HepG2 (cell line): ENCODE data around the gene TRIM7. TPM values are rescaled to one million over a fixed set of nuclear protein-coding genes. Genes with fewer than 3 reads are reported as not detected.

Experiments
- EED ChIP-seq: sonication (generic); formaldehyde crosslinking; IDR thresholded peaks from 2 replicates; pipeline ENCODE4 v1.5.0; 2020; ENCODE audit warnings: mild to moderate bottlenecking, missing genetic modification reagents
- GATAD1 ChIP-seq: IDR thresholded peaks from 2 replicates; pipeline ENCODE4 v1.6.1; 2016; ENCODE audit warnings: missing genetic modification reagents, missing compliant biosample characterization
- KDM5B ChIP-seq: sonication (generic); formaldehyde crosslinking; IDR thresholded peaks from 2 replicates; pipeline ENCODE4 v1.4.0; 2020; ENCODE audit warnings: missing genetic modification reagents, mild to moderate bottlenecking, borderline replicate concordance
- MYC ChIP-seq: sonication (generic); formaldehyde crosslinking; IDR thresholded peaks from 2 replicates; pipeline ENCODE4 v1.9.0; 2021; ENCODE audit warnings: missing genetic modification reagents, borderline replicate concordance
- PLSCR1 ChIP-seq: sonication (generic); formaldehyde crosslinking; IDR thresholded peaks from 2 replicates; pipeline ENCODE4 v1.5.0; 2020; ENCODE audit warnings: missing genetic modification reagents, mild to moderate bottlenecking, borderline replicate concordance
- PRMT3 ChIP-seq: sonication (generic); formaldehyde crosslinking; IDR thresholded peaks from 2 replicates; pipeline ENCODE4 v1.8.1; 2022; ENCODE audit warnings: low read depth, mild to moderate bottlenecking, moderate library complexity, missing genetic modification reagents, borderline replicate concordance
- SETDB1 ChIP-seq: sonication (generic); formaldehyde crosslinking; IDR thresholded peaks from 2 replicates; pipeline ENCODE4 v1.5.1; 2020; ENCODE audit warnings: missing genetic modification reagents, mild to moderate bottlenecking, borderline replicate concordance
- TFDP1 ChIP-seq: IDR thresholded peaks from 2 replicates; pipeline ENCODE4 v1.6.1; 2016; ENCODE audit warnings: missing compliant biosample characterization, missing genetic modification reagents, borderline replicate concordance
- TFDP2 ChIP-seq: sonication (generic); formaldehyde crosslinking; IDR thresholded peaks from 2 replicates; pipeline ENCODE4 v1.4.0; 2020; ENCODE audit warnings: missing genetic modification reagents
- U2AF1 ChIP-seq: fragments of 200-400 bp; formaldehyde crosslinking; optimal IDR thresholded peaks from 2 replicates; pipeline ENCODE3; 2017; ENCODE audit warnings: mild to moderate bottlenecking, low read depth, low read length
- ZNF552 ChIP-seq: sonication (generic); formaldehyde crosslinking; IDR thresholded peaks from 2 replicates; pipeline ENCODE4 v1.9.0; 2022; ENCODE audit warnings: missing genetic modification reagents, mild to moderate bottlenecking, borderline replicate concordance
- ZNF713 ChIP-seq: sonication (generic); formaldehyde crosslinking; IDR thresholded peaks from 2 replicates; pipeline ENCODE4 v1.4.0; 2020; ENCODE audit warnings: mild to moderate bottlenecking, missing genetic modification reagents
- ZNF781 ChIP-seq: sonication (generic); formaldehyde crosslinking; IDR thresholded peaks from 2 replicates; pipeline ENCODE4 v1.5.1; 2020; ENCODE audit warnings: borderline replicate concordance, mild to moderate bottlenecking, missing genetic modification reagents; ENCODE audit errors: not compliant biosample characterization
- ZNF839 ChIP-seq: sonication (generic); formaldehyde crosslinking; IDR thresholded peaks from 2 replicates; pipeline ENCODE4 v1.4.0; 2020; ENCODE audit warnings: missing genetic modification reagents, mild to moderate bottlenecking, borderline replicate concordance
- polyA plus RNA-seq, 8 experiments: library from polyadenylated mRNA; depleted of rRNA in 3 of 8; stranded (reverse) in 7 of 8; unstranded in 1 of 8; fragments of >200 nt; fragmentation: Illumina TruSeq in 4 of 8; extraction: Trizol in 4 of 8; gene quantifications; 2 replicates each; pipeline versions ENCODE4 v1.2.1 to v1.2.3, GENCODE V29; 2011 to 2016; ENCODE audit warnings: low read depth in 4 of 8, missing spikeins in 1 of 8, mixed read lengths in 1 of 8; ENCODE audit not compliant: insufficient read depth in 1 of 8
- total RNA-seq, 5 experiments: library from RNA; depleted of rRNA; stranded (reverse); fragments of >200 nt; fragmentation: Illumina TruSeq; extraction: Trizol; gene quantifications; 2 replicates each; pipeline ENCODE4 v1.2.3, GENCODE V29; 2016; ENCODE audit warnings: low read depth in 1 of 5
- TF ChIP-seq, protein P1 (sequence below): sonication (generic); formaldehyde crosslinking; IDR thresholded peaks from 2 replicates; pipeline ENCODE4 v1.8.0; 2022; ENCODE audit warnings: missing genetic modification reagents, mild to moderate bottlenecking, inconsistent platforms, borderline replicate concordance
- TF ChIP-seq, protein P2 (sequence below): sonication (generic); formaldehyde crosslinking; IDR thresholded peaks from 2 replicates; pipeline ENCODE4 v1.4.0; 2020; ENCODE audit warnings: low read depth, missing genetic modification reagents

Gene TRIM7
- total and polyA plus RNA-seq, 2 of the 13 experiments (the other 11 are each of a cell fraction or from before 2014, with no cell fraction given), result 0.13 TPM; not detected in 1

GRCh38 chr5:181190711-181191525 lies 14.1 kb downstream of the TRIM7 start (continued):
- TF ChIP-seq, protein P1, sequence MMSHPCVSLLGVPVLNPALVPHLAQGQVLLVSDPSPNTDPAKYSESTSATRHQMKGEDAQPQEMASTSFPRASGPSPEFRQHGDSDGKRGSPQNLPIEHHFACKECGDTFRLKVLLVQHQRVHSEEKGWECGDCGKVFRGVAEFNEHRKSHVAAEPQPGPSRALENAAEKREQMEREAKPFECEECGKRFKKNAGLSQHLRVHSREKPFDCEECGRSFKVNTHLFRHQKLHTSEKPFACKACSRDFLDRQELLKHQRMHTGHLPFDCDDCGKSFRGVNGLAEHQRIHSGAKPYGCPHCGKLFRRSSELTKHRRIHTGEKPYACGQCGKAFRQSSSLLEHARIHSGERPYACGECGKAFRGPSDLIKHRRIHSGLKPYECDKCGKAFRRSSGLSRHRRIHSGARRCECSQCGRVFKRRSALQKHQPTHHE (CRISPR knock-in tag), result 0 out of 2 replicates have a peak, but pooled peaks have one; percentile 48
- TF ChIP-seq GATAD1 (CRISPR knock-in tag) (0 out of 2 replicates have a peak, but pooled peaks have one; percentile 14), PRMT3 (peak; percentile 64; the same call in 1 of the 2 replicates), PLSCR1 (peak; percentile 35; the same call in 1 of the 2 replicates), MYC (CRISPR knock-in tag) (peak; percentile 61; the same call in 1 of the 2 replicates), SETDB1 (CRISPR knock-in tag) (no peak), EED (CRISPR knock-in tag) (peak; percentile 80; the same call in 1 of the 2 replicates), ZNF552 (CRISPR knock-in tag) (0 out of 2 replicates have a peak, but pooled peaks have one; percentile 42), ZNF713 (CRISPR knock-in tag) (0 out of 2 replicates have a peak, but pooled peaks have one; percentile 28), TFDP1 (peak; percentile 74; the same call in 1 of the 2 replicates), U2AF1 (peak; percentile 27), ZNF781 (peak; percentile 64), ZNF839 (CRISPR knock-in tag) (0 out of 2 replicates have a peak, but pooled peaks have one; percentile 25), KDM5B (CRISPR knock-in tag) (peak; percentile 1; the same call in 1 of the 2 replicates), TFDP2 (CRISPR knock-in tag) (peak; percentile 57; the same call in 1 of the 2 replicates)
- TF ChIP-seq, protein P2, sequence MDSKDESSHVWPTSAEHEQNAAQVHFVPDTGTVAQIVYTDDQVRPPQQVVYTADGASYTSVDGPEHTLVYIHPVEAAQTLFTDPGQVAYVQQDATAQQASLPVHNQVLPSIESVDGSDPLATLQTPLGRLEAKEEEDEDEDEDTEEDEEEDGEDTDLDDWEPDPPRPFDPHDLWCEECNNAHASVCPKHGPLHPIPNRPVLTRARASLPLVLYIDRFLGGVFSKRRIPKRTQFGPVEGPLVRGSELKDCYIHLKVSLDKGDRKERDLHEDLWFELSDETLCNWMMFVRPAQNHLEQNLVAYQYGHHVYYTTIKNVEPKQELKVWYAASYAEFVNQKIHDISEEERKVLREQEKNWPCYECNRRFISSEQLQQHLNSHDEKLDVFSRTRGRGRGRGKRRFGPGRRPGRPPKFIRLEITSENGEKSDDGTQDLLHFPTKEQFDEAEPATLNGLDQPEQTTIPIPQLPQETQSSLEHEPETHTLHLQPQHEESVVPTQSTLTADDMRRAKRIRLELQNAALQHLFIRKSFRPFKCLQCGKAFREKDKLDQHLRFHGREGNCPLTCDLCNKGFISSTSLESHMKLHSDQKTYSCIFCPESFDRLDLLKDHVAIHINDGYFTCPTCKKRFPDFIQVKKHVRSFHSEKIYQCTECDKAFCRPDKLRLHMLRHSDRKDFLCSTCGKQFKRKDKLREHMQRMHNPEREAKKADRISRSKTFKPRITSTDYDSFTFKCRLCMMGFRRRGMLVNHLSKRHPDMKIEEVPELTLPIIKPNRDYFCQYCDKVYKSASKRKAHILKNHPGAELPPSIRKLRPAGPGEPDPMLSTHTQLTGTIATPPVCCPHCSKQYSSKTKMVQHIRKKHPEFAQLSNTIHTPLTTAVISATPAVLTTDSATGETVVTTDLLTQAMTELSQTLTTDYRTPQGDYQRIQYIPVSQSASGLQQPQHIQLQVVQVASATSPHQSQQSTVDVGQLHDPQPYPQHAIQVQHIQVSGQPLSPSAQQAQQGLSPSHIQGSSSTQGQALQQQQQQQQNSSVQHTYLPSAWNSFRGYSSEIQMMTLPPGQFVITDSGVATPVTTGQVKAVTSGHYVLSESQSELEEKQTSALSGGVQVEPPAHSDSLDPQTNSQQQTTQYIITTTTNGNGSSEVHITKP (CRISPR knock-in tag), result no peak
